GM12892 (cell line): ENCODE measurements around the gene GARNL3.

Source experiments
- DNase-seq: peaks from one replicate; pipeline ENCODE4 v3.0.0; 2011; ENCODE audit not compliant: insufficient read length
- FAIRE-seq: peaks from 2 replicates; lab custom pipeline; 2011; peaks lifted over from hg19 to GRCh38; lab: Jason Lieb, UNC
- POLR2A ChIP-seq: IDR thresholded peaks from 2 replicates; pipeline ENCODE4 v1.6.1; 2011; ENCODE audit warnings: low read depth, low read length, control low read depth
- POLR2AphosphoS5 ChIP-seq: IDR thresholded peaks from 2 replicates; pipeline ENCODE4 v1.6.1; 2011; ENCODE audit warnings: low read depth, low read length, control low read depth
- TAF1 ChIP-seq: IDR thresholded peaks from 2 replicates; pipeline ENCODE4 v1.6.1; 2011; ENCODE audit warnings: low read depth, mild to moderate bottlenecking, control low read depth, low read length, borderline replicate concordance

Gene GARNL3

GRCh38 chr9:127422787-127423186 lies 158.2 kb downstream of the GARNL3 start:
- FAIRE-seq, result no peak
- TF ChIP-seq TAF1 (no peak), POLR2A (no peak), POLR2AphosphoS5 (no peak)
- no peak for DNase-seq

- FAIRE-seq (peak; percentile 33), DNase-seq (no peak)
- TF ChIP-seq POLR2A (no peak), POLR2AphosphoS5 (no peak), TAF1 (no peak)
These were observed 158.9 kb downstream of the GARNL3 start for GRCh38 chr9:127423476-127423933.

GRCh38 chr9:127423934-127424675 lies 159.5 kb downstream of the GARNL3 start, which contains the start of gene ZNF79:
Gene ZNF79 (plus strand): TSS chr9:127424382. CDS start chr9:127424788, 406 bp downstream.
- DNase-seq (peak; percentile 95), FAIRE-seq (peak; percentile 95)
- peak; percentile 92 for TF ChIP-seq POLR2A
- peak; percentile 90 for TF ChIP-seq POLR2AphosphoS5
- peak; percentile 75 for TF ChIP-seq TAF1

GRCh38 chr9:127424676-127424999 lies 160.1 kb downstream of the GARNL3 start:
- no peak for TF ChIP-seq TAF1
- FAIRE-seq (no peak), DNase-seq (no peak)

DNA sequence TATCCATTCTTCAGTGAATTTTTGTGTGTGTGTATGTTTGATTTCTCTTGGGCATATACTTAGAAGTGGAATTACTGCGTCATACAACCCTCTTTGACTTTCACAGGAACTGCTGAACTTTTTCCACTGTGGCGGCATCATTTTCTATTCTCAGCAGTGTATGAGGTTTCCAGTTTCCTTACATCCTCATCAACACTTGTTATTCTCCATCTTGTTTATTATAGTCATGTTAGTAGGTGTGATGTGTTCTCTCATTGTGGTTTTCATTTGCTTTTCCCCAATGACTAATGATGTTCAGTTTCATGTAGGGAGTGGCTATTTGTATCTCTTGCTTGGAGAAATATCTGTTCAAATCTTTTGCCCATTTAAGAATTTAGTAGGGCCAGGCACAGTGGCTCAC lies 162.2 kb downstream of the GARNL3 start:
- FAIRE-seq (no peak), DNase-seq (no peak)
- TF ChIP-seq POLR2AphosphoS5 (no peak), TAF1 (no peak), POLR2A (no peak)

- TF ChIP-seq POLR2A (no peak), POLR2AphosphoS5 (no peak), TAF1 (no peak)
- no peak for DNase-seq
- FAIRE-seq, result no peak
These were observed 163.8 kb downstream of the GARNL3 start for GRCh38 chr9:127428348-127428747.

DNA sequence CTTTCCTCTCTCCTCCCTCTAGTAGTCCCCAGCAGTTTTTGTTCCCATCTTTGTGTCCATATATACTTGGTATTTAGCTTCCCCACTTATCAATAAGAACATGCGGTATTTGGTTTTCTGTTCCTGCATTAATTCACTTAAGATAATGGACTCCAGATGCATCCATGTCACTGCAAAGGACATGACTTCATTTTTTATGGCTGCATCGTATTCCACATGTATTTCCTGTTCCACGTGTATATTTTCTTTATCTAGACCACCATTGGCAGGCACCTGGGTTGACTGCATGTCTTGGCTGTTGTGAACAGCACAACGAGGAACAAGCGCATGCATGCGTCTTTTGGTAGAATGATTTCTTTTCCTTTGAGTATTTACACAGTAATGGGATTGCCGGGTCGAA lies 165.8 kb downstream of the GARNL3 start:
- FAIRE-seq, result no peak
- TF ChIP-seq TAF1 (no peak), POLR2A (no peak), POLR2AphosphoS5 (no peak)

GRCh38 chr9:127437497-127438264 lies 173.1 kb downstream of the GARNL3 start:
- TF ChIP-seq TAF1 (no peak), POLR2AphosphoS5 (no peak), POLR2A (no peak)
- DNase-seq, result no peak
- no peak for FAIRE-seq

More for the DNA sequence above, 165.8 kb downstream of the GARNL3 start:
- no peak for DNase-seq

DNA sequence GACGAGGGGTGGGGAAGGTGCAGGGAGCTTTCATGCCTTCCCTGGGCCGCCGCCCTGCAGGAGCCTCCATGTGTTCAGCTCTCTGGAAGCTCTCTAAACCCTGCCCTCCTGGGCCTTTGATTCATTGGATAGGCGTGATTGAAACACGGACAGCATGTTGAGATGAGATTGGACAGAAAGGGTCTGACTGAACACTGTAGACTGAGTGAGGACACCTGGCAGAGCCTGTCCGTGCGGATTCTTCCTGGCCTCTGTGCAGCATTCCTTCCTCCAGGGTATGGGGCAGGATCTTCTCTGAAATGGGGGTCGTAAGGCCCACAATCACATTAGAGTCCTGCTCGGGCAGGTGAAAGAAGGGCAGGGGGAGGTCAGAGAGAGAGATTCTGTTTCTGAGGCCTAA lies 173.8 kb downstream of the GARNL3 start:
- DNase-seq (no peak), FAIRE-seq (no peak)
- TF ChIP-seq POLR2AphosphoS5 (no peak), POLR2A (no peak), TAF1 (no peak)
